Erythroblast (primary cell): ENCODE data around the gene CYP3A5.

Experiments
- GATA1 ChIP-seq: IDR thresholded peaks from 2 replicates; pipeline ENCODE4 v1.6.1; 2011; ENCODE audit warnings: low read depth, mild to moderate bottlenecking, control low read depth, low read length, moderate library complexity
- POLR2A ChIP-seq: IDR thresholded peaks from 2 replicates; pipeline ENCODE4 v1.6.1; 2011; ENCODE audit warnings: mild to moderate bottlenecking, low read length

- TF ChIP-seq POLR2A = no peak
- no peak for TF ChIP-seq GATA1
Observed at GRCh38 chr7:99677648-99678045, 2.1 kb downstream of the CYP3A5 start.
